ENCODE results near the gene NUCB2. TPM values are rescaled to one million over a fixed set of nuclear protein-coding genes. Genes with fewer than 3 reads are reported as not detected.

Gene NUCB2
- total and polyA plus RNA-seq, 2 of the 13 experiments (the other 11 are each of a cell fraction or from before 2014, with no cell fraction given), result 54.2 to 82.4 TPM

GRCh38 chr11:17353821-17354600 lies 77.5 kb downstream of the NUCB2 start (continued):
- TF ChIP-seq, protein P1, sequence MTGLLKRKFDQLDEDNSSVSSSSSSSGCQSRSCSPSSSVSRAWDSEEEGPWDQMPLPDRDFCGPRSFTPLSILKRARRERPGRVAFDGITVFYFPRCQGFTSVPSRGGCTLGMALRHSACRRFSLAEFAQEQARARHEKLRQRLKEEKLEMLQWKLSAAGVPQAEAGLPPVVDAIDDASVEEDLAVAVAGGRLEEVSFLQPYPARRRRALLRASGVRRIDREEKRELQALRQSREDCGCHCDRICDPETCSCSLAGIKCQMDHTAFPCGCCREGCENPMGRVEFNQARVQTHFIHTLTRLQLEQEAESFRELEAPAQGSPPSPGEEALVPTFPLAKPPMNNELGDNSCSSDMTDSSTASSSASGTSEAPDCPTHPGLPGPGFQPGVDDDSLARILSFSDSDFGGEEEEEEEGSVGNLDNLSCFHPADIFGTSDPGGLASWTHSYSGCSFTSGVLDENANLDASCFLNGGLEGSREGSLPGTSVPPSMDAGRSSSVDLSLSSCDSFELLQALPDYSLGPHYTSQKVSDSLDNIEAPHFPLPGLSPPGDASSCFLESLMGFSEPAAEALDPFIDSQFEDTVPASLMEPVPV (CRISPR knock-in tag; IDR thresholded peaks at IDR 0.05), result 0 out of 2 replicates have a peak, but pooled peaks have one; percentile 53
- TF ChIP-seq TAF1 (CRISPR knock-in tag; IDR thresholded peaks at IDR 0.05) (peak; percentile 4; the same call in 1 of the 2 replicates), KDM5A (IDR thresholded peaks at IDR 0.05; ENCODE audit: borderline replicate concordance, low read length) (peak; percentile 58; the same call in 1 of the 2 replicates), ARID3A (IDR thresholded peaks at IDR 0.05; ENCODE audit: low read depth, low read length) (no peak), ZNF446 (CRISPR knock-in tag; IDR thresholded peaks at IDR 0.05) (no peak), ZNF382 (CRISPR knock-in tag; IDR thresholded peaks at IDR 0.05; ENCODE audit: borderline replicate concordance) (no peak), YEATS2 (CRISPR knock-in tag; IDR thresholded peaks at IDR 0.05; ENCODE audit: borderline replicate concordance) (peak; percentile 52; the same call in 1 of the 2 replicates), KLF11 (CRISPR knock-in tag; IDR thresholded peaks at IDR 0.05) (no peak), ZNF317 (CRISPR knock-in tag; IDR thresholded peaks at IDR 0.05) (0 out of 2 replicates have a peak, but pooled peaks have one; percentile 3), POGZ (CRISPR knock-in tag; IDR thresholded peaks at IDR 0.05) (no peak), ZNF770 (CRISPR knock-in tag; IDR thresholded peaks at IDR 0.05) (no peak), ZNF598 (CRISPR knock-in tag; IDR thresholded peaks at IDR 0.05; ENCODE audit: borderline replicate concordance) (no peak), ZNF431 (CRISPR knock-in tag; IDR thresholded peaks at IDR 0.05; ENCODE audit: borderline replicate concordance, low read depth) (no peak; the same call in 1 of the 2 replicates), FOXA1 (IDR thresholded peaks at IDR 0.05) (no peak), FOXA1 (CRISPR knock-in tag; IDR thresholded peaks at IDR 0.05) (no peak), BRF2 (CRISPR knock-in tag; IDR thresholded peaks at IDR 0.05) (no peak), ZNF180 (CRISPR knock-in tag; IDR thresholded peaks at IDR 0.05; ENCODE audit: borderline replicate concordance, low read depth) (no peak), ASH2L (IDR thresholded peaks at IDR 0.05; ENCODE audit: insufficient read length, low read depth, low read length) (peak; percentile 68), POLR2AphosphoS5 (IDR thresholded peaks at IDR 0.05; ENCODE audit: low read depth, low read length) (peak; percentile 25; the same call in 1 of the 2 replicates)
- TF ChIP-seq, protein P2, sequence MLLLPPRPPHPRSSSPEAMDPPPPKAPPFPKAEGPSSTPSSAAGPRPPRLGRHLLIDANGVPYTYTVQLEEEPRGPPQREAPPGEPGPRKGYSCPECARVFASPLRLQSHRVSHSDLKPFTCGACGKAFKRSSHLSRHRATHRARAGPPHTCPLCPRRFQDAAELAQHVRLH (CRISPR knock-in tag; IDR thresholded peaks at IDR 0.05; ENCODE audit: borderline replicate concordance, low read depth), result 0 out of 2 replicates have a peak, but pooled peaks have one; percentile 15
- TF ChIP-seq, protein P3, sequence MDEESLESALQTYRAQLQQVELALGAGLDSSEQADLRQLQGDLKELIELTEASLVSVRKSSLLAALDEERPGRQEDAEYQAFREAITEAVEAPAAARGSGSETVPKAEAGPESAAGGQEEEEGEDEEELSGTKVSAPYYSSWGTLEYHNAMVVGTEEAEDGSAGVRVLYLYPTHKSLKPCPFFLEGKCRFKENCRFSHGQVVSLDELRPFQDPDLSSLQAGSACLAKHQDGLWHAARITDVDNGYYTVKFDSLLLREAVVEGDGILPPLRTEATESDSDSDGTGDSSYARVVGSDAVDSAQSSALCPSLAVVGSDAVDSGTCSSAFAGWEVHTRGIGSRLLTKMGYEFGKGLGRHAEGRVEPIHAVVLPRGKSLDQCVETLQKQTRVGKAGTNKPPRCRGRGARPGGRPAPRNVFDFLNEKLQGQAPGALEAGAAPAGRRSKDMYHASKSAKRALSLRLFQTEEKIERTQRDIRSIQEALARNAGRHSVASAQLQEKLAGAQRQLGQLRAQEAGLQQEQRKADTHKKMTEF (CRISPR knock-in tag; IDR thresholded peaks at IDR 0.05), result 0 out of 2 replicates have a peak, but pooled peaks have one; percentile 53
